A549 (cell line): Measurements from ENCODE around the gene STIMATE.

Experiments
- BHLHE40 ChIP-seq: IDR thresholded peaks from 2 replicates; pipeline ENCODE4 v1.6.1; 2012; ENCODE audit warnings: low read depth, low read length, inconsistent platforms
- JUNB ChIP-seq: fragments of >200 bp; sonication (Bioruptor Twin); formaldehyde crosslinking; IDR thresholded peaks from 2 replicates; pipeline ENCODE4 v1.6.1; 2016
- POLR2A ChIP-seq: IDR thresholded peaks from 2 replicates; pipeline ENCODE4 v1.6.1; 2012; ENCODE audit warnings: mild to moderate bottlenecking, low read length
- RFX5 ChIP-seq: fragments of 450-650 bp; IDR thresholded peaks from 2 replicates; pipeline ENCODE4 v1.7.1; 2014; ENCODE audit warnings: antibody characterized with exemption, mild to moderate bottlenecking, moderate library complexity
- SMC3 ChIP-seq: fragments of >200 bp; sonication (Bioruptor Twin); formaldehyde crosslinking; IDR thresholded peaks from 3 replicates; pipeline ENCODE4 v1.6.1; 2018; ENCODE audit warnings: inconsistent platforms
- TF ChIP-seq, protein P1 (sequence below): fragments of 200-600 bp; sonication (generic); IDR thresholded peaks from 2 replicates; pipeline ENCODE4 v1.6.1; 2016; ENCODE audit warnings: antibody characterized with exemption, mild to moderate bottlenecking, moderate library complexity
- TF ChIP-seq, protein P2 (sequence below): fragments of >200 bp; sonication (Bioruptor Twin); formaldehyde crosslinking; IDR thresholded peaks from 3 replicates; pipeline ENCODE4 v1.5.1; 2016

GRCh38 chr3:52910823-52911222 is 13.5 kb upstream of the STIMATE start:
- no peak for TF ChIP-seq JUNB
- TF ChIP-seq BHLHE40: no peak
- TF ChIP-seq, protein P1, sequence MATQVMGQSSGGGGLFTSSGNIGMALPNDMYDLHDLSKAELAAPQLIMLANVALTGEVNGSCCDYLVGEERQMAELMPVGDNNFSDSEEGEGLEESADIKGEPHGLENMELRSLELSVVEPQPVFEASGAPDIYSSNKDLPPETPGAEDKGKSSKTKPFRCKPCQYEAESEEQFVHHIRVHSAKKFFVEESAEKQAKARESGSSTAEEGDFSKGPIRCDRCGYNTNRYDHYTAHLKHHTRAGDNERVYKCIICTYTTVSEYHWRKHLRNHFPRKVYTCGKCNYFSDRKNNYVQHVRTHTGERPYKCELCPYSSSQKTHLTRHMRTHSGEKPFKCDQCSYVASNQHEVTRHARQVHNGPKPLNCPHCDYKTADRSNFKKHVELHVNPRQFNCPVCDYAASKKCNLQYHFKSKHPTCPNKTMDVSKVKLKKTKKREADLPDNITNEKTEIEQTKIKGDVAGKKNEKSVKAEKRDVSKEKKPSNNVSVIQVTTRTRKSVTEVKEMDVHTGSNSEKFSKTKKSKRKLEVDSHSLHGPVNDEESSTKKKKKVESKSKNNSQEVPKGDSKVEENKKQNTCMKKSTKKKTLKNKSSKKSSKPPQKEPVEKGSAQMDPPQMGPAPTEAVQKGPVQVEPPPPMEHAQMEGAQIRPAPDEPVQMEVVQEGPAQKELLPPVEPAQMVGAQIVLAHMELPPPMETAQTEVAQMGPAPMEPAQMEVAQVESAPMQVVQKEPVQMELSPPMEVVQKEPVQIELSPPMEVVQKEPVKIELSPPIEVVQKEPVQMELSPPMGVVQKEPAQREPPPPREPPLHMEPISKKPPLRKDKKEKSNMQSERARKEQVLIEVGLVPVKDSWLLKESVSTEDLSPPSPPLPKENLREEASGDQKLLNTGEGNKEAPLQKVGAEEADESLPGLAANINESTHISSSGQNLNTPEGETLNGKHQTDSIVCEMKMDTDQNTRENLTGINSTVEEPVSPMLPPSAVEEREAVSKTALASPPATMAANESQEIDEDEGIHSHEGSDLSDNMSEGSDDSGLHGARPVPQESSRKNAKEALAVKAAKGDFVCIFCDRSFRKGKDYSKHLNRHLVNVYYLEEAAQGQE: no peak
- TF ChIP-seq, protein P2, sequence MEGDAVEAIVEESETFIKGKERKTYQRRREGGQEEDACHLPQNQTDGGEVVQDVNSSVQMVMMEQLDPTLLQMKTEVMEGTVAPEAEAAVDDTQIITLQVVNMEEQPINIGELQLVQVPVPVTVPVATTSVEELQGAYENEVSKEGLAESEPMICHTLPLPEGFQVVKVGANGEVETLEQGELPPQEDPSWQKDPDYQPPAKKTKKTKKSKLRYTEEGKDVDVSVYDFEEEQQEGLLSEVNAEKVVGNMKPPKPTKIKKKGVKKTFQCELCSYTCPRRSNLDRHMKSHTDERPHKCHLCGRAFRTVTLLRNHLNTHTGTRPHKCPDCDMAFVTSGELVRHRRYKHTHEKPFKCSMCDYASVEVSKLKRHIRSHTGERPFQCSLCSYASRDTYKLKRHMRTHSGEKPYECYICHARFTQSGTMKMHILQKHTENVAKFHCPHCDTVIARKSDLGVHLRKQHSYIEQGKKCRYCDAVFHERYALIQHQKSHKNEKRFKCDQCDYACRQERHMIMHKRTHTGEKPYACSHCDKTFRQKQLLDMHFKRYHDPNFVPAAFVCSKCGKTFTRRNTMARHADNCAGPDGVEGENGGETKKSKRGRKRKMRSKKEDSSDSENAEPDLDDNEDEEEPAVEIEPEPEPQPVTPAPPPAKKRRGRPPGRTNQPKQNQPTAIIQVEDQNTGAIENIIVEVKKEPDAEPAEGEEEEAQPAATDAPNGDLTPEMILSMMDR: no peak
- no peak for TF ChIP-seq POLR2A
- no peak for TF ChIP-seq SMC3
- no peak for TF ChIP-seq RFX5
